Neural cell (in vitro differentiated cells): Measurements from ENCODE around the gene APBB1IP.
"Not testable (repeated sequence)": the region's sequence is repeated elsewhere in the genome, so short reads cannot be mapped to it uniquely, and the experiment has no call there.

Source experiments
- CTCF ChIP-seq: fragments of 450-650 bp; IDR thresholded peaks from 2 replicates; pipeline ENCODE4 v1.5.1; 2014; ENCODE audit warnings: antibody characterized with exemption, mild to moderate bottlenecking, moderate library complexity; ENCODE audit not compliant: poor library complexity, severe bottlenecking
- EP300 ChIP-seq: fragments of 450-650 bp; conservative IDR thresholded peaks from 2 replicates; pipeline ENCODE4 v1.6.1; 2014; ENCODE audit warnings: antibody characterized with exemption, mild to moderate bottlenecking, moderate library complexity; ENCODE audit not compliant: poor library complexity, severe bottlenecking
- MXI1 ChIP-seq: fragments of 450-650 bp; conservative IDR thresholded peaks from 2 replicates; pipeline ENCODE4 v1.6.1; 2014; ENCODE audit warnings: antibody characterized with exemption, mild to moderate bottlenecking; ENCODE audit not compliant: poor library complexity, severe bottlenecking

DNA sequence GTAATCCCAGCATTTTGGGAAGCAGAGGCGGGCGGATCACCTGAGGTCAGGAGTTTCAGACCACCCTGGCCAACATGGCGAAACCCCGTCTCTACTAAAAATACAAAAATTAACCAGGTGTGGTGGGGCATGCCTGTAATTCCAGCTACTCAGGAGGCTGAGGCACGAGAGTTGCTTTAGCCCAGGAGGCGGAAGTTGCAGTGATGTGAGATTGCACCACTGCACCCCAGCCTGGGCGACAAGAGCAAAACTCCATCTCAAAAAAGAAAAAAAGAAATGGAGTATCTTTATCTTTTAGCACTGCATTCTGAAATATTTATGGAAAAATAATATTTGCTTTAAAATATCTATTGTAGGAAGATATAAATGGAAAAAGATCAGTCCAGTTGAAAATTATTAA is 52.2 kb downstream of the APBB1IP start:
- TF ChIP-seq CTCF, MXI1, EP300: not testable (repeated sequence)
